DMS79 (cell line): ENCODE measurements around the gene CDR2L.

Experiments
- DNase-seq: peaks from one replicate; lab custom pipeline; 2025; lab: John Stamatoyannopoulos, UW

CDR2L gene

DNA sequence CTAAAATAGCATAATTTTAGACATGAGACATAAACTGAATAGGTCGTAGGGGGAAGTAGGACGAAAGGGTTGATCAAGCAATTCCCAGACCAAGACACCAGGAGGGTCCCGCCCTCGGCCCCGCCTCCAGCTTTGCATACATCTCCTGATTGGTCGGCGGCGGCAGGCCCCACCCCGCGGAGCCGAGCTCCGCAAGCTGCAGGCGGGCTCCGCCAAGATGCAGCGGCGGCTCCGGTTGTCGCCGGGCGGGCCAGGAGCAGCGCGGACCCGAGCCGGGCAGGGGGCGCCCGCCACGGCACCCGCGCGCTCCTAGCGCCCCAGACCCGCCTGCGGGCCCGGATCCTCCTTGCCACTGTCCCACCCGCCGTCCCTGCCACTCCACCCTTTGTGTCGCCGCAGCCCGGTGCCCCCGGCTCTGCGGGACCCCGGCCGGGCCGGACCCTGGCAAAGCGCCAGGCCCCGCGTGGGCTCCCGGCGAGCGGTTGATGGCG lies at the start of gene CDR2L:
CDR2L (plus strand) TSS at position 215 of the 491 bp plus-strand sequence. CDS start 412 bp downstream, outside the sequence.
- peak; percentile 47 for DNase-seq

GRCh38 chr17:74938194-74938950 lies 49.1 kb upstream of the CDR2L start:
- no peak for DNase-seq

- no peak for DNase-seq
Measured at GRCh38 chr17:74939534-74939933, 47.9 kb upstream of the CDR2L start.

GRCh38 chr17:74941128-74941725 lies 46.2 kb upstream of the CDR2L start:
- DNase-seq = no peak

- no peak for DNase-seq
Measured at GRCh38 chr17:74943808-74944522, 43.5 kb upstream of the CDR2L start.

- DNase-seq = no peak
Measured at GRCh38 chr17:74945543-74945942, 41.9 kb upstream of the CDR2L start.

- no peak for DNase-seq
Measured at GRCh38 chr17:74946641-74947040, 40.8 kb upstream of the CDR2L start.

GRCh38 chr17:74947041-74947754 lies 40.2 kb upstream of the CDR2L start:
- DNase-seq = no peak

GRCh38 chr17:74949455-74950115 lies 37.8 kb upstream of the CDR2L start:
- no peak for DNase-seq

GRCh38 chr17:74950207-74950606 lies 37.2 kb upstream of the CDR2L start:
- no peak for DNase-seq

DNA sequence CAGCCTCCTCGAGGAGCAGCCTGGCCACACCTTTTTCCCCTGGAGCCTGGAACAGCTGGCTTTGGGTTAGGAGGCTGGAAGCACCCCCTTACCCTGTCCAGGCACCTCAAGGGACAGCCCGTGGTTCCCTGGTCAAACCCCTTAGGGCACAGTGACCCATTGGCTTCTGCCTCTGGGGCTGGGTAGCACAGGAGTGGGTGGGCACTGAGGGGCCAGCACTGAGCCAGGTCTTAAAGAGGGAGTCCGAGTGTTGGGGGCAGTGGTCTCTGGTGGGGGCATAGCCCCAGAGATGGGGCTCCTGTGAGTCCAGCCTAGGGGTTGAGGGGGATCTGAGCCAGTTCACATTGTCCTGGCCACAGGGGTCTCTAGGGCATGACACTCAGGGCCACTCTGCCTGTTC lies 36.4 kb upstream of the CDR2L start:
- DNase-seq = no peak

- no peak for DNase-seq
Measured at GRCh38 chr17:74951680-74952421, 35.6 kb upstream of the CDR2L start.

GRCh38 chr17:74952431-74953133 lies 34.9 kb upstream of the CDR2L start:
- DNase-seq = no peak

DNA sequence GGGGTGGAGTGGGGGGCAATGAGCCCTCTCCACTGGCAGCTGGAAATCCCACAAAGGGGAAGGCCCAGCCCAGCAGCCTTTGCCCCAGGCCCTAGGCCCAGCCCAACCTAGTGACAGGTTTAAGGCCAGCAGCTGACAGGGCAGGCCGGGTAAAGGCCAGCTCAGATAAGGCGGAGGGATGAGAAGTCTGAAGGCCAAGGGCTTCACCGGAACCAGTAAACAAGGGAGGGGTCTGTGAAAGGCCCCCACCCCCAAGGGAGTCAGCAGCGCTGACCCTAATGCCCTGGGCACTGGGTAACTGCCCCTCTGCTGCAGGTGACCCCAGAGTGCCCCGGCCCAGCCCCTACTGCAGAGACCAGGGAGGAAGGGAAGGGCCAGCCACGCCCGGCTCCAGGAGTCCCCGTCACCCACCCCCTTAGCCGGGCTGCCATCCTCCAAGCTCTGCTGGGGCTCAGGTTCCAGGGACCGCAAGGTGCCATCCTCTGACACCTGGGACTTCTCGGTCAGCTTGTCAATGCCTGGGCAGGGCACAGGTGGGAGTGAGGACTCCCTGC lies 34.2 kb upstream of the CDR2L start:
- no peak for DNase-seq

DNA sequence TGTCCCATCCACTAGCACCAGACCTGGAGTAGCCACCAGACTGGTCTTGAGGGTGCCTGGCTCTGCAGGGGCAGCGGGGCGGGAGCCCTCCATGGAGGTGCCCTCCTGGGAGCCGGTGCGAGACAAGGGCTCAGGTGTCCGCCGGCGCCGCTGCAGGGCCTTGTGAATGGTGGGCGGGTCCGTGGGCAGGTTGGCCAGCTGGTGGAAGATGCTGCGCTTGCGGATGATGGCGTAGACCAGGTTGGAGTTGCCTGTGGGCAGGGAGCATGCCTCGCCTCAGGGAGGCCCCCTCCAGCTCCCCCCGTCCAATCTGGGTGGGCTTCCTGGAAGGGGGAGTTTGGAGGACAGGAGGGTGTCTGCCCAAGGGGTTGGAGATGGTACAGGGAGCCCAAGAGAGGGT lies 33.3 kb upstream of the CDR2L start:
- DNase-seq = no peak

GRCh38 chr17:74954665-74955421 lies 32.6 kb upstream of the CDR2L start:
- no peak for DNase-seq

GRCh38 chr17:74956093-74956492 lies 31.3 kb upstream of the CDR2L start:
- no peak for DNase-seq

GRCh38 chr17:74957935-74958740 lies 29.3 kb upstream of the CDR2L start:
- no peak for DNase-seq
